HepG2 (cell line): ENCODE data around the gene ALOX5. TPM values are rescaled to one million over a fixed set of nuclear protein-coding genes. Genes with fewer than 3 reads are reported as not detected.

Source experiments
- ATAC-seq: fragments of 200-7000 bp; cut with Tn5 transposase; 3 replicates; pipeline ENCODE4 v1.9.1; 2020; ENCODE audit warnings: mild to moderate bottlenecking, moderate library complexity
- BruUV-seq: library from RNA; stranded (reverse); fragments of 400-500 nt; replicated peaks from 2 replicates; lab custom pipeline; 2021; lab: Mats Ljungman, UMichigan
- CTCF ChIA-PET: fragments of 300-600 bp; formaldehyde crosslinking; extraction: SDS; loops from one replicate; lab custom pipeline; 2021; ENCODE audit warnings: low total read pairs, inconsistent platforms, low intra/inter-chr PET ratio; lab: Yijun Ruan, JAX
- POLR2A ChIA-PET: fragments of 350-600 bp; sonication (Branson Sonifier 250); formaldehyde crosslinking; loops from one replicate; lab custom pipeline; 2020; ENCODE audit warnings: antibody characterized with exemption, inconsistent platforms; lab: Yijun Ruan, JAX
- DNase-seq: peaks from one replicate; pipeline ENCODE4 v3.0.0-alpha.2; 2015; ENCODE audit warnings: low spot score
- FAIRE-seq: peaks from 3 replicates; lab custom pipeline; 2011; peaks lifted over from hg19 to GRCh38; lab: Jason Lieb, UNC
- H2AFZ ChIP-seq: one replicate; pipeline ENCODE4 v1.6.1; 2011; ENCODE audit warnings: low read length, inconsistent platforms
- H3K27ac ChIP-seq: fragments of 300-600 bp; 3 replicates; pipeline ENCODE4 v1.8.0; 2011; ENCODE audit warnings: mixed run types, mild to moderate bottlenecking, mixed read lengths, low read length, inconsistent platforms; ENCODE audit not compliant: insufficient read depth; ENCODE audit errors: extremely low read length
- H3K27me3 ChIP-seq, 2 experiments: fragments of 200-600 bp in 1 of 2; 2 replicates in 1 of 2; 3 replicates in 1 of 2; pipeline versions ENCODE4 v1.6.0 to v1.8.0; 2011; ENCODE audit warnings: low read length in 2 of 2, mild to moderate bottlenecking in 2 of 2, moderate library complexity in 2 of 2, inconsistent platforms in 1 of 2; ENCODE audit not compliant: insufficient read depth in 2 of 2, control insufficient read depth in 1 of 2
- H3K36me3 ChIP-seq, 2 experiments: fragments of 200-600 bp in 1 of 2; replicated peaks in 1 of 2; 2 replicates in 1 of 2; 3 replicates in 1 of 2; pipeline versions ENCODE4 v1.5.1 to v1.8.0; 2011; ENCODE audit warnings: low read length in 2 of 2, inconsistent platforms in 1 of 2; ENCODE audit not compliant: insufficient read depth in 2 of 2, control insufficient read depth in 1 of 2
- H3K4me1 ChIP-seq: 2 replicates; pipeline ENCODE4 v1.5.1; 2012; ENCODE audit warnings: low read length, inconsistent platforms; ENCODE audit not compliant: insufficient read depth
- H3K4me2 ChIP-seq: 2 replicates; pipeline ENCODE4 v1.6.0; 2011; ENCODE audit warnings: low read depth, low read length, inconsistent platforms
- H3K4me3 ChIP-seq, 3 experiments: fragments of 200-600 bp in 1 of 3; sonication (generic), shearing (Covaris generic) in 1 of 3; replicated peaks in 1 of 3; 2 replicates each; pipeline ENCODE4 v1.5.1; 2011 to 2016; ENCODE audit warnings: low read length in 3 of 3, inconsistent platforms in 2 of 3, low read depth in 2 of 3, mild to moderate bottlenecking in 2 of 3, control low read depth in 1 of 3, mixed read lengths in 1 of 3; ENCODE audit not compliant: insufficient read depth in 1 of 3
- H3K79me2 ChIP-seq: one replicate; pipeline ENCODE4 v1.6.1; 2011; ENCODE audit warnings: low read length, inconsistent platforms; ENCODE audit not compliant: insufficient read depth
- H3K9ac ChIP-seq: 2 replicates; pipeline ENCODE4 v1.6.0; 2011; ENCODE audit warnings: mild to moderate bottlenecking, low read depth, low read length, inconsistent platforms; ENCODE audit not compliant: insufficient read depth
- H3K9me3 ChIP-seq: 2 replicates; pipeline ENCODE4 v1.5.1; 2012; ENCODE audit warnings: mild to moderate bottlenecking, low read length
- H4K20me1 ChIP-seq: 2 replicates; pipeline ENCODE4 v1.6.0; 2011; ENCODE audit warnings: inconsistent platforms, mild to moderate bottlenecking, low read length, moderate library complexity; ENCODE audit not compliant: insufficient read depth
- HDAC2 ChIP-seq: sonication (generic); formaldehyde crosslinking; IDR thresholded peaks from 2 replicates; pipeline ENCODE4 v1.4.0; 2020; ENCODE audit warnings: missing genetic modification reagents
- HNRNPK ChIP-seq: fragments of 200-400 bp; formaldehyde crosslinking; IDR thresholded peaks from 2 replicates; pipeline ENCODE4 v1.6.1; 2018; ENCODE audit warnings: low read length, low read depth, moderate library complexity, mild to moderate bottlenecking; ENCODE audit not compliant: poor library complexity, severe bottlenecking
- KIAA2018 ChIP-seq: sonication (generic); formaldehyde crosslinking; IDR thresholded peaks from 2 replicates; pipeline ENCODE4 v1.5.0; 2020; ENCODE audit warnings: mild to moderate bottlenecking, missing genetic modification reagents, borderline replicate concordance
- NFE2 ChIP-seq: sonication (generic); formaldehyde crosslinking; IDR thresholded peaks from 2 replicates; pipeline ENCODE4 v1.4.0; 2020; ENCODE audit warnings: missing genetic modification reagents
- NR2C2 ChIP-seq: sonication (generic); formaldehyde crosslinking; IDR thresholded peaks from 2 replicates; pipeline ENCODE4 v1.4.0; 2020; ENCODE audit warnings: missing genetic modification reagents, mild to moderate bottlenecking, moderate library complexity, borderline replicate concordance
- ZBTB10 ChIP-seq: sonication (generic); formaldehyde crosslinking; IDR thresholded peaks from 2 replicates; pipeline ENCODE4 v1.4.0; 2020; ENCODE audit warnings: missing genetic modification reagents, borderline replicate concordance
- ZNF12 ChIP-seq: sonication (generic); formaldehyde crosslinking; IDR thresholded peaks from 2 replicates; pipeline ENCODE4 v1.5.0; 2020; ENCODE audit warnings: missing genetic modification reagents
- ZNF253 ChIP-seq: sonication (generic); formaldehyde crosslinking; IDR thresholded peaks from 2 replicates; pipeline ENCODE4 v1.8.0; 2022; ENCODE audit warnings: mild to moderate bottlenecking, missing genetic modification reagents, borderline replicate concordance
- ZNF691 ChIP-seq: sonication (generic); formaldehyde crosslinking; IDR thresholded peaks from 2 replicates; pipeline ENCODE4 v1.4.0; 2020; ENCODE audit warnings: missing genetic modification reagents, low read depth, mild to moderate bottlenecking, borderline replicate concordance
- ZNF737 ChIP-seq: sonication (generic); formaldehyde crosslinking; IDR thresholded peaks from 2 replicates; pipeline ENCODE4 v1.5.0; 2020; ENCODE audit warnings: missing genetic modification reagents, mild to moderate bottlenecking, borderline replicate concordance
- ZNF784 ChIP-seq: sonication (generic); formaldehyde crosslinking; IDR thresholded peaks from 2 replicates; pipeline ENCODE4 v1.5.1; 2020; ENCODE audit warnings: missing genetic modification reagents, mild to moderate bottlenecking, borderline replicate concordance
- WGBS: methylation state at CpG from one replicate; pipeline ENCODE4 v1.1.6; 2017; ENCODE audit warnings: low lambda C conversion rate; 5-methylcytosine and 5-hydroxymethylcytosine counted together
- in situ Hi-C: cut with HindIII; loops from 2 replicates; pipeline ENCODE4 v1.10.0; 2017; ENCODE audit warnings: low pct_unique_long_range_greater_than_20kb; ENCODE audit not compliant: extremely low pct_ligation_motif_present
- intact Hi-C: fragments of 100-400 bp; cut with micrococcal nuclease; formaldehyde crosslinking; loops from one replicate; pipeline ENCODE4 v1.10.0; 2022; ENCODE audit not compliant: unreplicated experiment
- polyA plus RNA-seq, 8 experiments: library from polyadenylated mRNA; depleted of rRNA in 3 of 8; stranded (reverse) in 7 of 8; unstranded in 1 of 8; fragments of >200 nt; fragmentation: Illumina TruSeq in 4 of 8; extraction: Trizol in 4 of 8; gene quantifications; 2 replicates each; pipeline versions ENCODE4 v1.2.1 to v1.2.3, GENCODE V29; 2011 to 2016; ENCODE audit warnings: low read depth in 4 of 8, missing spikeins in 1 of 8, mixed read lengths in 1 of 8; ENCODE audit not compliant: insufficient read depth in 1 of 8
- total RNA-seq, 5 experiments: library from RNA; depleted of rRNA; stranded (reverse); fragments of >200 nt; fragmentation: Illumina TruSeq; extraction: Trizol; gene quantifications; 2 replicates each; pipeline ENCODE4 v1.2.3, GENCODE V29; 2016; ENCODE audit warnings: low read depth in 1 of 5

The ALOX5 gene
- total and polyA plus RNA-seq, 2 of the 13 experiments (the other 11 are each of a cell fraction or from before 2014, with no cell fraction given) = 0.04 TPM; not detected in 1

- 29% methylated on average over 5 of the region's 8 CpGs for WGBS
- H4K20me1 ChIP-seq = no peaks in the 10 kb centered on the region
- no peak overlapping the region for H3K4me3 ChIP-seq
- H3K79me2 ChIP-seq = no peaks in the 10 kb centered on the region
- no peak overlapping the region for H3K4me2 ChIP-seq
- no peaks in the 10 kb centered on the region for H3K9me3 ChIP-seq
- H2AFZ ChIP-seq = no peak overlapping the region
- intact Hi-C loops (no loop called here), in situ Hi-C loops (no loop called here)
- peaks cover 3 to 46% of the 10 kb centered on the region in 2 experiments for H3K27me3 ChIP-seq
- H3K27ac ChIP-seq = no peak overlapping the region
- no peak overlapping the region for H3K9ac ChIP-seq
- FAIRE-seq (no peak), DNase-seq (no peak), ATAC-seq (no peak)
- H3K4me1 ChIP-seq = peaks cover 10% of the 10 kb centered on the region
- CTCF ChIA-PET = no interaction called here
- H3K36me3 ChIP-seq = no peaks in the 10 kb centered on the region
- BruUV-seq = no TSS peak
- POLR2A ChIA-PET = no interaction called here
- TF ChIP-seq ZNF737 (CRISPR knock-in tag) (no peak), ZNF253 (CRISPR knock-in tag) (no peak), ZNF784 (no peak), KIAA2018 (no peak), HNRNPK (no peak), NFE2 (no peak), ZNF691 (CRISPR knock-in tag) (no peak), ZBTB10 (CRISPR knock-in tag) (no peak), ZNF12 (CRISPR knock-in tag) (no peak), NR2C2 (CRISPR knock-in tag) (no peak), HDAC2 (CRISPR knock-in tag) (no peak)
Measured at GRCh38 chr10:45375101-45375500, 1.1 kb downstream of the ALOX5 start.
